Neural cell (in vitro differentiated cells): ENCODE measurements around the gene CMKLR1. TPM values are rescaled to one million over a fixed set of nuclear protein-coding genes. Genes with fewer than 3 reads are reported as not detected.

Experiments
- H2AFZ ChIP-seq: fragments of 200-600, 300-800 bp; sonication (generic), shearing (Covaris generic); 2 replicates; pipeline ENCODE4 v1.6.0; 2014; ENCODE audit warnings: low read depth, mild to moderate bottlenecking, antibody characterized with exemption, low read length, moderate library complexity
- H3F3A ChIP-seq: fragments of 200-600 bp; shearing (Covaris generic); 2 replicates; pipeline ENCODE4 v1.6.1; 2016; ENCODE audit warnings: mild to moderate bottlenecking, moderate library complexity, mixed read lengths, antibody characterized with exemption, low read length; ENCODE audit not compliant: insufficient read depth, poor library complexity, severe bottlenecking
- H3K27ac ChIP-seq: fragments of 200-600, 300-800 bp; sonication (generic), shearing (Covaris generic); 2 replicates; pipeline ENCODE4 v1.5.1; 2014; ENCODE audit warnings: mild to moderate bottlenecking, low read length, moderate library complexity
- H3K27me3 ChIP-seq: fragments of 300-800, 200-600 bp; sonication (generic), shearing (Covaris generic); 2 replicates; pipeline ENCODE4 v1.6.0; 2014; ENCODE audit warnings: mild to moderate bottlenecking, low read depth, low read length, moderate library complexity; ENCODE audit not compliant: insufficient read depth
- H3K36me3 ChIP-seq: fragments of 300-800, 200-600 bp; sonication (generic), shearing (Covaris generic); 2 replicates; pipeline ENCODE4 v1.5.1; 2014; ENCODE audit warnings: mild to moderate bottlenecking, antibody characterized with exemption, low read length, moderate library complexity; ENCODE audit not compliant: insufficient read depth
- H3K4me2 ChIP-seq: fragments of 300-800, 200-600 bp; sonication (generic), shearing (Covaris generic); 2 replicates; pipeline ENCODE4 v1.6.0; 2014; ENCODE audit warnings: mild to moderate bottlenecking, low read length
- H3K4me3 ChIP-seq: fragments of 300-800, 200-600 bp; sonication (generic), shearing (Covaris generic); 2 replicates; pipeline ENCODE4 v1.5.1; 2014; ENCODE audit warnings: mild to moderate bottlenecking, low read length, moderate library complexity
- H3K79me2 ChIP-seq: fragments of 200-600 bp; shearing (Covaris generic); replicated peaks from 2 replicates; pipeline ENCODE4 v1.6.0; 2014; ENCODE audit warnings: mild to moderate bottlenecking, low read length, moderate library complexity; ENCODE audit not compliant: insufficient read depth
- H3K9ac ChIP-seq: fragments of 300-800, 200-600 bp; sonication (generic), shearing (Covaris generic); 2 replicates; pipeline ENCODE4 v1.6.1; 2016; ENCODE audit warnings: mild to moderate bottlenecking, low read length, mixed read lengths
- H3K9me2 ChIP-seq: fragments of 200-600 bp; shearing (Covaris generic); 2 replicates; pipeline ENCODE4 v1.6.1; 2016; ENCODE audit warnings: mild to moderate bottlenecking, low read length, mixed read lengths; ENCODE audit not compliant: insufficient read depth
- H3K9me3 ChIP-seq: fragments of 200-600, 300-800 bp; sonication (generic), shearing (Covaris generic); 2 replicates; pipeline ENCODE4 v1.6.1; 2016; ENCODE audit warnings: mild to moderate bottlenecking, mixed run types, low read length, moderate library complexity, mixed read lengths
- H4K20me1 ChIP-seq: fragments of 200-600 bp; shearing (Covaris generic); 2 replicates; pipeline ENCODE4 v1.6.1; 2016; ENCODE audit warnings: mild to moderate bottlenecking, mixed run types; ENCODE audit not compliant: insufficient read depth
- CTCF ChIP-seq: fragments of 450-650 bp; IDR thresholded peaks from 2 replicates; pipeline ENCODE4 v1.5.1; 2014; ENCODE audit warnings: antibody characterized with exemption, mild to moderate bottlenecking, moderate library complexity; ENCODE audit not compliant: poor library complexity, severe bottlenecking
- EP300 ChIP-seq: fragments of 450-650 bp; conservative IDR thresholded peaks from 2 replicates; pipeline ENCODE4 v1.6.1; 2014; ENCODE audit warnings: antibody characterized with exemption, mild to moderate bottlenecking, moderate library complexity; ENCODE audit not compliant: poor library complexity, severe bottlenecking
- EZH2 ChIP-seq: fragments of 200-600, 300-800 bp; shearing (Covaris generic), sonication (generic); IDR thresholded peaks from 2 replicates; pipeline ENCODE4 v1.6.1; 2014; ENCODE audit warnings: antibody characterized with exemption, low read length, borderline replicate concordance, mild to moderate bottlenecking; ENCODE audit not compliant: insufficient read depth, poor library complexity, severe bottlenecking
- MXI1 ChIP-seq: fragments of 450-650 bp; conservative IDR thresholded peaks from 2 replicates; pipeline ENCODE4 v1.6.1; 2014; ENCODE audit warnings: antibody characterized with exemption, mild to moderate bottlenecking; ENCODE audit not compliant: poor library complexity, severe bottlenecking
- POLR2AphosphoS5 ChIP-seq: IDR thresholded peaks from 2 replicates; pipeline ENCODE4 v1.6.1; 2012
- RAD21 ChIP-seq: fragments of 450-650 bp; conservative IDR thresholded peaks from 2 replicates; pipeline ENCODE4 v1.6.1; 2014; ENCODE audit warnings: antibody characterized with exemption, mild to moderate bottlenecking, moderate library complexity
- REST ChIP-seq: IDR thresholded peaks from 2 replicates; pipeline ENCODE4 v1.6.1; 2012; ENCODE audit warnings: borderline replicate concordance
- SMC3 ChIP-seq: fragments of 450-650 bp; conservative IDR thresholded peaks from 2 replicates; pipeline ENCODE4 v1.6.1; 2014; ENCODE audit warnings: antibody characterized with exemption, mild to moderate bottlenecking, moderate library complexity; ENCODE audit not compliant: poor library complexity
- TAF1 ChIP-seq: IDR thresholded peaks from 2 replicates; pipeline ENCODE4 v1.6.1; 2012; ENCODE audit warnings: low read depth
- polyA plus RNA-seq: library from polyadenylated mRNA; depleted of rRNA; stranded (reverse); fragments of >200 nt; gene quantifications from 2 replicates; pipeline ENCODE4 v1.2.3, GENCODE V29; 2014

The CMKLR1 gene
- polyA plus RNA-seq, 1 donor from 2014 or later, result 0.06 TPM

GRCh38 chr12:108248011-108248410 is 91.1 kb downstream of the CMKLR1 start:
- Histone ChIP-seq H3K9me2 (no peaks in the 10 kb centered on the region), H4K20me1 (no peaks in the 10 kb centered on the region), H3K27ac (no peak overlapping the region), H3K9ac (no peak overlapping the region), H3K4me3 (no peak overlapping the region), H3K36me3 (no peaks in the 10 kb centered on the region), H3K4me2 (no peak overlapping the region), H3F3A (no peaks in the 10 kb centered on the region), H3K27me3 (no peaks in the 10 kb centered on the region), H2AFZ (no peak overlapping the region), H3K9me3 (no peaks in the 10 kb centered on the region), H3K79me2 (no peaks in the 10 kb centered on the region)
- TF ChIP-seq EZH2, result no peak
- no peak for TF ChIP-seq POLR2AphosphoS5

GRCh38 chr12:108247130-108247529 is 92.0 kb downstream of the CMKLR1 start:
- H3K9ac ChIP-seq, result no peak overlapping the region
- H3K9me2 ChIP-seq, result no peaks in the 10 kb centered on the region
- no peak overlapping the region for H3K27ac ChIP-seq
- H3K4me3 ChIP-seq, result no peak overlapping the region
- H3F3A ChIP-seq, result no peaks in the 10 kb centered on the region
- H3K9me3 ChIP-seq, result no peaks in the 10 kb centered on the region
- H3K4me2 ChIP-seq, result no peak overlapping the region
- TF ChIP-seq RAD21 (no peak), MXI1 (no peak), CTCF (no peak), REST (no peak), POLR2AphosphoS5 (no peak), TAF1 (no peak), SMC3 (no peak), EP300 (no peak), EZH2 (no peak)
- no peaks in the 10 kb centered on the region for H3K36me3 ChIP-seq
- H2AFZ ChIP-seq, result no peak overlapping the region
- no peaks in the 10 kb centered on the region for H4K20me1 ChIP-seq
- no peaks in the 10 kb centered on the region for H3K79me2 ChIP-seq
- no peaks in the 10 kb centered on the region for H3K27me3 ChIP-seq
